Esophagus muscularis mucosa (tissue), 4 donors: ENCODE measurements around the gene ATP10B.

ENCODE experiments used
- CTCF ChIP-seq, 3 experiments: fragments of 200-600 bp in 2 of 3; fragments of 450-650 bp in 1 of 3; sonication (generic) in 2 of 3; IDR thresholded peaks; one replicate each; pipeline ENCODE4 v1.5.1; 2017 to 2019; ENCODE audit warnings: antibody characterized with exemption in 3 of 3, mild to moderate bottlenecking in 2 of 3, moderate library complexity in 1 of 3
- EP300 ChIP-seq: sonication (generic); formaldehyde crosslinking; IDR thresholded peaks from one replicate; pipeline ENCODE4 v1.6.1; 2017; ENCODE audit warnings: antibody characterized with exemption
- POLR2A ChIP-seq: fragments of 450-650 bp; IDR thresholded peaks from one replicate; pipeline ENCODE4 v1.6.1; 2017; ENCODE audit warnings: antibody characterized with exemption, moderate library complexity, mild to moderate bottlenecking, low read depth

GRCh38 chr5:160789219-160789859 lies 62.7 kb downstream of the ATP10B start:
- TF ChIP-seq CTCF (IDR thresholded peaks at IDR 0.05) (no peak), POLR2A (no peak), EP300 (no peak)
